H1 (cell line): ENCODE data around the gene PES1. TPM values are rescaled to one million over a fixed set of nuclear protein-coding genes. Genes with fewer than 3 reads are reported as not detected.

Experiments used
- NANOG ChIP-seq: IDR thresholded peaks from 2 replicates; pipeline ENCODE4 v1.6.1; 2011; ENCODE audit warnings: low read length, low read depth, mild to moderate bottlenecking, inconsistent platforms; ENCODE audit not compliant: insufficient read depth, poor library complexity, severe bottlenecking
- polyA plus RNA-seq, 7 experiments: library from polyadenylated mRNA; depleted of rRNA in 3 of 7; stranded (reverse) in 5 of 7; unstranded in 2 of 7; fragments of >200 nt in 5 of 7; fragments of 200-250 nt in 2 of 7; gene quantifications; 1 replicate in 5 of 7; 2 replicates in 1 of 7; 4 replicates in 1 of 7; pipeline versions ENCODE4 v1.2.1 to v1.2.3, GENCODE V29; 2011 to 2013; ENCODE audit warnings: missing spikeins in 2 of 7, mixed read lengths in 2 of 7
- total RNA-seq: library from RNA; stranded (reverse); fragmentation: NEBNext Ultra II Directional; extraction: Animal tissue kit (Norgen Biotek cat#: 25700); gene quantifications from 2 replicates; pipeline ENCODE4 v1.2.1, GENCODE V29; 2021
- TF ChIP-seq, protein P1 (sequence below), 3 experiments: IDR thresholded peaks; 1 replicate in 2 of 3; 2 replicates in 1 of 3; pipeline versions ENCODE4 v1.5.1 to v1.6.1; 2011; ENCODE audit warnings: low read length in 3 of 3, mild to moderate bottlenecking in 3 of 3, inconsistent platforms in 2 of 3, low read depth in 1 of 3, moderate library complexity in 1 of 3; ENCODE audit not compliant: insufficient read depth in 1 of 3; ENCODE audit errors: control extremely low read depth in 1 of 3

The PES1 gene
- total and polyA plus RNA-seq, 2 of the 8 experiments (the other 6 are each of a cell fraction or from before 2014, with no cell fraction given) = 121 to 191 TPM

DNA sequence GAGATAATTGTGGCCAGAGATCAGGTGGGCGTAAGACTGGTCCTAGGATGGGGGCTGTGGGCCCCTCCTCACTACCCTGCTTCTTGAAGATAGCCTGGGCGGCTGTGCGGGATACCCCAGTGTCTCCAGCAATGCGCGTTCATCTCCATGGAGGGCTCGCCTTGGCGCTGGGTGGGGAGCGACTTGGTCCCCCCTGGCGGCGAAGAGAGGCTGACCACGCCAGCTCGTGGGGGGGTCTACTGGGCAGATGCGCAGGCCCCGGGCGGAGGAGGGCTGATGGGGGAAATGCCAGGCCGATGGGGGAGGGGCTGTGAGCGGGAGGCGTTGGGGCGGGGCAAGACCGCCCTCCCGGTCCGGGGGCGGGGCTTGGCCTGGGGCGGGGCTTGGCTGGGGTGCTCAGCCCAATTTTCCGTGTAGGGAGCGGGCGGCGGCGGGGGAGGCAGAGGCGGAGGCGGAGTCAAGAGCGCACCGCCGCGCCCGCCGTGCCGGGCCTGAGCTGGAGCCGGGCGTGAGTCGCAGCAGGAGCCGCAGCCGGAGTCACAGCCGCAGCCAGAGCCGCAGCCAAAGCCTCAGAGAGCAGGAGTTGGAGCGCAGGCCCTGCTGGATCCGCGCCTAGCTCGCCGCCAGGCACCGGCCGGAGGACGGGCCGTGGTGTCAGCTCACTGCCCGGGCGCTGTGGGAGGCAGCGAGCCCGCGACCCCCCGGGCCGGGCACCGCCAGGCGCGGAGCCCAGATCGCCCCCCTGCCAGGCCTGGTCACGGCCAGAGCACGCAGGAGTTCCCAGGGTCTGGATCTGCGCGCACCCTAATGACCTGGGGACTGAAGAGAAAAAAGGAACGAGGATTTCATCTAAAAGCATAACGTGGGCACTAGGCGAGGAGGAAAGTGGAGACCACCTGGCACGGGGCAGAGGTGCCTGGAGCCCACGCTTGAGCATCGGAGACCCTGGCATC is 43.8 kb upstream of the PES1 start, which contains the start of gene SLC35E4 (continued):
- peak; percentile 20 for TF ChIP-seq NANOG
- TF ChIP-seq, protein P1, sequence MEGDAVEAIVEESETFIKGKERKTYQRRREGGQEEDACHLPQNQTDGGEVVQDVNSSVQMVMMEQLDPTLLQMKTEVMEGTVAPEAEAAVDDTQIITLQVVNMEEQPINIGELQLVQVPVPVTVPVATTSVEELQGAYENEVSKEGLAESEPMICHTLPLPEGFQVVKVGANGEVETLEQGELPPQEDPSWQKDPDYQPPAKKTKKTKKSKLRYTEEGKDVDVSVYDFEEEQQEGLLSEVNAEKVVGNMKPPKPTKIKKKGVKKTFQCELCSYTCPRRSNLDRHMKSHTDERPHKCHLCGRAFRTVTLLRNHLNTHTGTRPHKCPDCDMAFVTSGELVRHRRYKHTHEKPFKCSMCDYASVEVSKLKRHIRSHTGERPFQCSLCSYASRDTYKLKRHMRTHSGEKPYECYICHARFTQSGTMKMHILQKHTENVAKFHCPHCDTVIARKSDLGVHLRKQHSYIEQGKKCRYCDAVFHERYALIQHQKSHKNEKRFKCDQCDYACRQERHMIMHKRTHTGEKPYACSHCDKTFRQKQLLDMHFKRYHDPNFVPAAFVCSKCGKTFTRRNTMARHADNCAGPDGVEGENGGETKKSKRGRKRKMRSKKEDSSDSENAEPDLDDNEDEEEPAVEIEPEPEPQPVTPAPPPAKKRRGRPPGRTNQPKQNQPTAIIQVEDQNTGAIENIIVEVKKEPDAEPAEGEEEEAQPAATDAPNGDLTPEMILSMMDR (IDR thresholded peaks at IDR 0.05; ENCODE audit: control extremely low read depth in 1 of 3, insufficient read depth in 1 of 3, low read depth in 1 of 3, low read length in 3 of 3) = peak in 1 of 3 experiments; percentile 12; a peak in 2 of 4 replicates
